GM10248 (cell line): Measurements from ENCODE around the gene LHFPL3.

Experiments
- CTCF ChIA-PET: fragments of 300-600 bp; sonication (Branson Sonifier 250); formaldehyde crosslinking; extraction: SDS; loops from one replicate; lab custom pipeline; 2021; ENCODE audit warnings: antibody characterized with exemption; lab: Yijun Ruan, JAX
- POLR2A ChIA-PET: fragments of 350-650 bp; sonication (Branson Sonifier 250); formaldehyde crosslinking; extraction: SDS; loops from one replicate; lab custom pipeline; 2020; ENCODE audit warnings: antibody characterized with exemption; lab: Yijun Ruan, JAX
- DNase-seq: peaks from one replicate; pipeline ENCODE4 v3.0.0; 2012; ENCODE audit errors: extremely low spot score
- CTCF ChIP-seq: IDR thresholded peaks from 2 replicates; pipeline ENCODE4 v1.5.1; 2012; ENCODE audit warnings: mild to moderate bottlenecking, low read depth; ENCODE audit errors: extremely low read depth, missing control alignments, control extremely low read depth

Gene LHFPL3

GRCh38 chr7:104363355-104363754, 35.0 kb downstream of the LHFPL3 start:
- no peak for TF ChIP-seq CTCF

GRCh38 chr7:104366390-104366789, 38.0 kb downstream of the LHFPL3 start:
- TF ChIP-seq CTCF: no peak
- ChIA-PET POLR2A (no interaction called here), CTCF (no interaction called here)
- DNase-seq: no peak

More at GRCh38 chr7:104363355-104363754, 35.0 kb downstream of the LHFPL3 start:
- ChIA-PET CTCF (interaction anchor here (1.2 kb wide), 1 partner anchor 11 kb away, joined by 3 read pairs; no protein-coding TSS in a partner anchor), POLR2A (no interaction called here)
- DNase-seq: no peak

- CTCF ChIA-PET: no interaction called here
- no peak for TF ChIP-seq CTCF
- POLR2A ChIA-PET: no interaction called here
- no peak for DNase-seq
Measured at GRCh38 chr7:104367926-104368325, 39.5 kb downstream of the LHFPL3 start.

GRCh38 chr7:104371216-104371979, 43.0 kb downstream of the LHFPL3 start:
- ChIA-PET CTCF (no interaction called here), POLR2A (no interaction called here)
- no peak for DNase-seq
- TF ChIP-seq CTCF: no peak

- ChIA-PET POLR2A (no interaction called here), CTCF (no interaction called here)
Measured at GRCh38 chr7:104371980-104372357, 43.6 kb downstream of the LHFPL3 start.

GRCh38 chr7:104382616-104383015, 54.2 kb downstream of the LHFPL3 start:
- no peak for TF ChIP-seq CTCF

More at GRCh38 chr7:104371980-104372357, 43.6 kb downstream of the LHFPL3 start:
- DNase-seq: no peak
- no peak for TF ChIP-seq CTCF

More at GRCh38 chr7:104382616-104383015, 54.2 kb downstream of the LHFPL3 start:
- POLR2A ChIA-PET: no interaction called here
- DNase-seq: no peak
- CTCF ChIA-PET: no interaction called here
